ENCODE measurements around the gene MTCL3.

Gene MTCL3

GRCh38 chr6:127554435-127555006 lies 35.4 kb upstream of the MTCL3 start:
- H3K36me3 ChIP-seq (replicated peaks; ENCODE audit: insufficient read depth, low read length), result no peaks in the 10 kb centered on the region
- TF ChIP-seq, protein P1, sequence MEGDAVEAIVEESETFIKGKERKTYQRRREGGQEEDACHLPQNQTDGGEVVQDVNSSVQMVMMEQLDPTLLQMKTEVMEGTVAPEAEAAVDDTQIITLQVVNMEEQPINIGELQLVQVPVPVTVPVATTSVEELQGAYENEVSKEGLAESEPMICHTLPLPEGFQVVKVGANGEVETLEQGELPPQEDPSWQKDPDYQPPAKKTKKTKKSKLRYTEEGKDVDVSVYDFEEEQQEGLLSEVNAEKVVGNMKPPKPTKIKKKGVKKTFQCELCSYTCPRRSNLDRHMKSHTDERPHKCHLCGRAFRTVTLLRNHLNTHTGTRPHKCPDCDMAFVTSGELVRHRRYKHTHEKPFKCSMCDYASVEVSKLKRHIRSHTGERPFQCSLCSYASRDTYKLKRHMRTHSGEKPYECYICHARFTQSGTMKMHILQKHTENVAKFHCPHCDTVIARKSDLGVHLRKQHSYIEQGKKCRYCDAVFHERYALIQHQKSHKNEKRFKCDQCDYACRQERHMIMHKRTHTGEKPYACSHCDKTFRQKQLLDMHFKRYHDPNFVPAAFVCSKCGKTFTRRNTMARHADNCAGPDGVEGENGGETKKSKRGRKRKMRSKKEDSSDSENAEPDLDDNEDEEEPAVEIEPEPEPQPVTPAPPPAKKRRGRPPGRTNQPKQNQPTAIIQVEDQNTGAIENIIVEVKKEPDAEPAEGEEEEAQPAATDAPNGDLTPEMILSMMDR (IDR thresholded peaks at IDR 0.05; ENCODE audit: low read length), result peak; percentile 55
- no peak for TF ChIP-seq EZH2phosphoT487 (IDR thresholded peaks at IDR 0.05; ENCODE audit: low read length)
- no peak for TF ChIP-seq EZH2 (optimal IDR thresholded peaks at IDR 0.05; ENCODE audit: low read depth, low read length)
- H3K27ac ChIP-seq (ENCODE audit: low read length), result no peak overlapping the region
- no peaks in the 10 kb centered on the region for H3K27me3 ChIP-seq (replicated peaks; ENCODE audit: insufficient read depth, low read length)
- no peaks in the 10 kb centered on the region for H3K9me2 ChIP-seq (replicated peaks; ENCODE audit: insufficient read depth, low read length)
- no peaks in the 10 kb centered on the region for H3K4me1 ChIP-seq (ENCODE audit: low read length)
- H3K79me2 ChIP-seq (ENCODE audit: low read length), result no peaks in the 10 kb centered on the region
- H3F3A ChIP-seq (ENCODE audit: insufficient read depth, low read length), result no peaks in the 10 kb centered on the region
- no peak overlapping the region for H3K4me2 ChIP-seq (ENCODE audit: low read depth, low read length)
- no peaks in the 10 kb centered on the region for H4K20me1 ChIP-seq (ENCODE audit: insufficient read depth, low read length)
- no peak overlapping the region for H3K4me3 ChIP-seq (ENCODE audit: low read length)
- H3K9ac ChIP-seq (ENCODE audit: low read length), result no peak overlapping the region
- H3K9me3 ChIP-seq (replicated peaks; ENCODE audit: insufficient read depth, low read length), result no peaks in the 10 kb centered on the region
- H2AFZ ChIP-seq (ENCODE audit: low read length), result no peak overlapping the region
- peak; percentile 44 for DNase-seq

- Histone ChIP-seq H3F3A (ENCODE audit: insufficient read depth, low read length) (no peaks in the 10 kb centered on the region), H3K4me1 (ENCODE audit: low read length) (no peaks in the 10 kb centered on the region), H2AFZ (ENCODE audit: low read length) (no peak overlapping the region), H3K9me3 (replicated peaks; ENCODE audit: insufficient read depth, low read length) (no peaks in the 10 kb centered on the region), H3K4me3 (ENCODE audit: low read length) (no peak overlapping the region), H3K4me2 (ENCODE audit: low read depth, low read length) (no peak overlapping the region), H3K79me2 (ENCODE audit: low read length) (no peaks in the 10 kb centered on the region), H3K27ac (ENCODE audit: low read length) (no peak overlapping the region), H3K27me3 (replicated peaks; ENCODE audit: insufficient read depth, low read length) (no peaks in the 10 kb centered on the region), H4K20me1 (ENCODE audit: insufficient read depth, low read length) (no peaks in the 10 kb centered on the region), H3K36me3 (replicated peaks; ENCODE audit: insufficient read depth, low read length) (no peaks in the 10 kb centered on the region), H3K9me2 (replicated peaks; ENCODE audit: insufficient read depth, low read length) (no peaks in the 10 kb centered on the region), H3K9ac (ENCODE audit: low read length) (no peak overlapping the region)
- DNase-seq, result no peak
- TF ChIP-seq EZH2phosphoT487 (IDR thresholded peaks at IDR 0.05; ENCODE audit: low read length) (no peak), EZH2 (optimal IDR thresholded peaks at IDR 0.05; ENCODE audit: low read depth, low read length) (no peak)
- TF ChIP-seq, protein P1 (IDR thresholded peaks at IDR 0.05; ENCODE audit: low read length), result no peak
Measured at GRCh38 chr6:127550403-127550802, 31.3 kb upstream of the MTCL3 start.

- Histone ChIP-seq H3K9ac (ENCODE audit: low read length) (no peak overlapping the region), H3K9me2 (replicated peaks; ENCODE audit: insufficient read depth, low read length) (no peaks in the 10 kb centered on the region), H3K36me3 (replicated peaks; ENCODE audit: insufficient read depth, low read length) (no peaks in the 10 kb centered on the region), H2AFZ (ENCODE audit: low read length) (no peak overlapping the region), H3K9me3 (replicated peaks; ENCODE audit: insufficient read depth, low read length) (no peaks in the 10 kb centered on the region), H3K27ac (ENCODE audit: low read length) (no peak overlapping the region), H3K4me1 (ENCODE audit: low read length) (no peaks in the 10 kb centered on the region), H3K27me3 (replicated peaks; ENCODE audit: insufficient read depth, low read length) (no peaks in the 10 kb centered on the region), H3F3A (ENCODE audit: insufficient read depth, low read length) (no peaks in the 10 kb centered on the region), H3K4me2 (ENCODE audit: low read depth, low read length) (no peak overlapping the region), H3K4me3 (ENCODE audit: low read length) (no peak overlapping the region), H3K79me2 (ENCODE audit: low read length) (no peaks in the 10 kb centered on the region), H4K20me1 (ENCODE audit: insufficient read depth, low read length) (no peaks in the 10 kb centered on the region)
- TF ChIP-seq EZH2 (optimal IDR thresholded peaks at IDR 0.05; ENCODE audit: low read depth, low read length), result no peak
- TF ChIP-seq, protein P1 (IDR thresholded peaks at IDR 0.05; ENCODE audit: low read length), result peak; percentile 16; the same call in 1 of the 2 replicates
- no peak for DNase-seq
Measured at GRCh38 chr6:127547904-127548649, 28.9 kb upstream of the MTCL3 start.
